ENCODE results near the gene VILL.

- no peak for TF ChIP-seq EZH2 (IDR thresholded peaks at IDR 0.05; ENCODE audit: borderline replicate concordance, insufficient read depth, low read length, poor library complexity, severe bottlenecking)
- no peak for TF ChIP-seq MXI1 (conservative IDR thresholded peaks at IDR 0.05; ENCODE audit: poor library complexity, severe bottlenecking)
- no peak for TF ChIP-seq CTCF (IDR thresholded peaks at IDR 0.05; ENCODE audit: poor library complexity, severe bottlenecking)
Measured at GRCh38 chr3:37968199-37968598, 22.4 kb upstream of the VILL start.
